Mesothelial cell of epicardium (in vitro differentiated cells): Measurements from ENCODE around the gene ZNF555. TPM values are rescaled to one million over a fixed set of nuclear protein-coding genes. Genes with fewer than 3 reads are reported as not detected.
"Not testable (repeated sequence)": the region's sequence is repeated elsewhere in the genome, so short reads cannot be mapped to it uniquely, and the experiment has no call there.

Experiments used
- DNase-seq, 2 experiments: peaks; one replicate each; pipeline ENCODE4 v3.0.0; 2021; ENCODE audit warnings: low spot score in 2 of 2; ENCODE audit not compliant: unreplicated experiment in 2 of 2
- H3K27ac Mint-ChIP-seq: 2 replicates; pipeline ENCODE4 v1.8.0; 2021; ENCODE audit warnings: mixed read lengths
- H3K27me3 Mint-ChIP-seq: 2 replicates; pipeline ENCODE4 v1.8.0; 2021; ENCODE audit warnings: low read depth, mixed read lengths
- H3K36me3 Mint-ChIP-seq: 2 replicates; pipeline ENCODE4 v1.8.0; 2021; ENCODE audit warnings: mixed read lengths
- H3K4me1 Mint-ChIP-seq: 2 replicates; pipeline ENCODE4 v1.8.0; 2021; ENCODE audit warnings: mixed read lengths
- H3K4me3 Mint-ChIP-seq: 2 replicates; pipeline ENCODE4 v1.8.0; 2021; ENCODE audit warnings: mild to moderate bottlenecking, moderate library complexity, mixed read lengths
- H3K9me3 Mint-ChIP-seq: 2 replicates; pipeline ENCODE4 v1.8.0; 2021; ENCODE audit warnings: mixed read lengths
- CTCF ChIP-seq: fragments of 200-600 bp; sonication (generic); IDR thresholded peaks from one replicate; pipeline ENCODE4 v1.5.0; 2021; ENCODE audit warnings: antibody characterized with exemption; ENCODE audit not compliant: unreplicated experiment
- total RNA-seq: library from RNA; stranded (reverse); gene quantifications from 3 replicates; pipeline ENCODE4 v1.2.1, GENCODE V29; 2021

The ZNF555 gene
- total RNA-seq, 1 donor from 2014 or later, result 10.6 TPM

- no peak for DNase-seq
- no peak for TF ChIP-seq CTCF
- Mint-ChIP-seq H3K27ac (no peak overlapping the region), H3K4me3 (no peak overlapping the region), H3K36me3 (peaks cover 2% of the 10 kb centered on the region), H3K27me3 (no peaks in the 10 kb centered on the region), H3K4me1 (no peaks in the 10 kb centered on the region), H3K9me3 (peaks cover 16% of the 10 kb centered on the region)
Measured at GRCh38 chr19:2877398-2878331, 36.4 kb downstream of the ZNF555 start.

GRCh38 chr19:2883686-2884439 is 42.6 kb downstream of the ZNF555 start:
- H3K4me1 Mint-ChIP-seq, result no peaks in the 10 kb centered on the region
- H3K9me3 Mint-ChIP-seq, result peaks cover 3% of the 10 kb centered on the region
- H3K27ac Mint-ChIP-seq, result no peak overlapping the region
- no peak overlapping the region for H3K4me3 Mint-ChIP-seq
- H3K36me3 Mint-ChIP-seq, result peaks cover 2% of the 10 kb centered on the region
- H3K27me3 Mint-ChIP-seq, result no peaks in the 10 kb centered on the region
- TF ChIP-seq CTCF, result no peak
- DNase-seq, result no peak

GRCh38 chr19:2885736-2886135 is 44.5 kb downstream of the ZNF555 start:
- TF ChIP-seq CTCF, result no peak
- no peaks in the 10 kb centered on the region for H3K4me1 Mint-ChIP-seq
- no peaks in the 10 kb centered on the region for H3K36me3 Mint-ChIP-seq
- no peak overlapping the region for H3K27ac Mint-ChIP-seq
- no peaks in the 10 kb centered on the region for H3K9me3 Mint-ChIP-seq
- no peak for DNase-seq
- no peaks in the 10 kb centered on the region for H3K27me3 Mint-ChIP-seq
- no peak overlapping the region for H3K4me3 Mint-ChIP-seq

GRCh38 chr19:2887391-2887914 is 46.2 kb downstream of the ZNF555 start:
- Mint-ChIP-seq H3K9me3 (no peaks in the 10 kb centered on the region), H3K36me3 (no peaks in the 10 kb centered on the region), H3K4me3 (no peak overlapping the region), H3K27ac (no peak overlapping the region), H3K4me1 (no peaks in the 10 kb centered on the region), H3K27me3 (no peaks in the 10 kb centered on the region)
- peak; percentile 67 for TF ChIP-seq CTCF
- no peak for DNase-seq

- Mint-ChIP-seq H3K9me3 (no peaks in the 10 kb centered on the region), H3K4me3 (no peak overlapping the region), H3K27me3 (no peaks in the 10 kb centered on the region), H3K36me3 (no peaks in the 10 kb centered on the region), H3K4me1 (no peaks in the 10 kb centered on the region), H3K27ac (no peak overlapping the region)
- TF ChIP-seq CTCF, result no peak
- no peak for DNase-seq
Measured at GRCh38 chr19:2888731-2889224, 47.5 kb downstream of the ZNF555 start.

- DNase-seq, result not testable (repeated sequence)
Measured at GRCh38 chr19:2890531-2890930, 49.3 kb downstream of the ZNF555 start.

More at GRCh38 chr19:2890531-2890930, 49.3 kb downstream of the ZNF555 start:
- not testable (repeated sequence) for H3K27me3 Mint-ChIP-seq, H3K4me1 Mint-ChIP-seq, H3K36me3 Mint-ChIP-seq, H3K9me3 Mint-ChIP-seq, H3K4me3 Mint-ChIP-seq, H3K27ac Mint-ChIP-seq
